ENCODE results near the gene RASSF3. TPM values are rescaled to one million over a fixed set of nuclear protein-coding genes. Genes with fewer than 3 reads are reported as not detected.
A peak's percentile ranks its signal among the peaks of the same experiment; 100 is the strongest.

The RASSF3 gene
- total and polyA plus RNA-seq, 2 donors from 2014 or later: 8.2 to 35.6 TPM

DNA sequence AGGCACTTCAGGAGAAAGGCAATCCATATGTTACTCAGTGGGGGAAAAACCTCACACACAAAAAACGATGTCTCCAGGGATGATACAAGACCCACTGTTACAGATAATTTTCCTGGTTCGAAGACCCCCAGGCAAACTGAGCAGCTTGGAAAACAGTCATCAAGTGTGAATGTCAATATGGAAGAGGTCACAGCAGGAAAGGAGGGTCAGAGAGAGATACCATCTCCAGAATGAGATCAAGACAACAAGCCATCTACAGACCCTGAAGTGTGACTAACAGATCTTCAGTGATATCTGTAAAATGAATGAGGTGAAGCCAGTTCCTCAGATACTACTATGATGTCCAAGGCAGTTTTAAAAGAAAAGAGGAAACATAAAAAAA lies 120.3 kb downstream of the RASSF3 start:
- peaks cover 0 to 4% (median 3%) of the 10 kb centered on the region in 3 donors for H3K4me1 ChIP-seq (ENCODE audit: control insufficient read depth in 2 of 3, insufficient read depth in 2 of 3, low read depth in 1 of 3, low read length in 3 of 3)

GRCh38 chr12:64731683-64732082 lies 121.4 kb downstream of the RASSF3 start:
- Histone ChIP-seq H3K27ac (ENCODE audit: low read depth in 2 of 2, low read length in 2 of 2) (no peak overlapping the region), H3K36me3 (ENCODE audit: control insufficient read depth in 2 of 3, insufficient read depth in 3 of 3, low read length in 3 of 3) (peaks cover 0 to 26% (median 20%) of the 10 kb centered on the region in 3 donors), H3K27me3 (ENCODE audit: control insufficient read depth, insufficient read depth, low read length) (no peaks in the 10 kb centered on the region), H3K9me3 (ENCODE audit: control insufficient read depth in 2 of 3, insufficient read depth in 1 of 3, low read length in 3 of 3) (no peaks in the 10 kb centered on the region), H3K4me3 (ENCODE audit: low read length in 3 of 3) (no peak overlapping the region), H3K4me1 (ENCODE audit: control insufficient read depth in 2 of 3, insufficient read depth in 2 of 3, low read depth in 1 of 3, low read length in 3 of 3) (peaks cover 0 to 4% (median 3%) of the 10 kb centered on the region in 3 donors), H3K9ac (ENCODE audit: low read length in 3 of 3) (no peak overlapping the region)
- FAIRE-seq: no peak
- intact Hi-C loops (cut with DNase I): no loop called here
- TF ChIP-seq, protein P1, sequence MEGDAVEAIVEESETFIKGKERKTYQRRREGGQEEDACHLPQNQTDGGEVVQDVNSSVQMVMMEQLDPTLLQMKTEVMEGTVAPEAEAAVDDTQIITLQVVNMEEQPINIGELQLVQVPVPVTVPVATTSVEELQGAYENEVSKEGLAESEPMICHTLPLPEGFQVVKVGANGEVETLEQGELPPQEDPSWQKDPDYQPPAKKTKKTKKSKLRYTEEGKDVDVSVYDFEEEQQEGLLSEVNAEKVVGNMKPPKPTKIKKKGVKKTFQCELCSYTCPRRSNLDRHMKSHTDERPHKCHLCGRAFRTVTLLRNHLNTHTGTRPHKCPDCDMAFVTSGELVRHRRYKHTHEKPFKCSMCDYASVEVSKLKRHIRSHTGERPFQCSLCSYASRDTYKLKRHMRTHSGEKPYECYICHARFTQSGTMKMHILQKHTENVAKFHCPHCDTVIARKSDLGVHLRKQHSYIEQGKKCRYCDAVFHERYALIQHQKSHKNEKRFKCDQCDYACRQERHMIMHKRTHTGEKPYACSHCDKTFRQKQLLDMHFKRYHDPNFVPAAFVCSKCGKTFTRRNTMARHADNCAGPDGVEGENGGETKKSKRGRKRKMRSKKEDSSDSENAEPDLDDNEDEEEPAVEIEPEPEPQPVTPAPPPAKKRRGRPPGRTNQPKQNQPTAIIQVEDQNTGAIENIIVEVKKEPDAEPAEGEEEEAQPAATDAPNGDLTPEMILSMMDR (IDR thresholded peaks at IDR 0.05; ENCODE audit: borderline replicate concordance, extremely low read depth, insufficient read depth): no peak
- no peak for DNase-seq

More for the DNA sequence above, 120.3 kb downstream of the RASSF3 start:
- Histone ChIP-seq H3K36me3 (ENCODE audit: control insufficient read depth in 2 of 3, insufficient read depth in 3 of 3, low read length in 3 of 3) (peaks cover 0 to 18% (median 9%) of the 10 kb centered on the region in 3 donors), H3K27me3 (ENCODE audit: control insufficient read depth, insufficient read depth, low read length) (no peaks in the 10 kb centered on the region), H3K4me3 (ENCODE audit: low read length in 3 of 3) (no peak overlapping the region), H3K9ac (ENCODE audit: low read length in 3 of 3) (no peak overlapping the region), H3K27ac (ENCODE audit: low read depth in 2 of 2, low read length in 2 of 2) (peak overlapping the region in 1 of 2 donors; percentile 5), H3K9me3 (ENCODE audit: control insufficient read depth in 2 of 3, insufficient read depth in 1 of 3, low read length in 3 of 3) (no peaks in the 10 kb centered on the region)
- TF ChIP-seq, protein P1 (IDR thresholded peaks at IDR 0.05; ENCODE audit: borderline replicate concordance, extremely low read depth, insufficient read depth): no peak
- intact Hi-C loops (cut with DNase I): no loop called here
- FAIRE-seq (no peak), DNase-seq (no peak)

GRCh38 chr12:64733857-64734256 lies 123.6 kb downstream of the RASSF3 start:
- H3K4me1 ChIP-seq (ENCODE audit: control insufficient read depth in 2 of 3, insufficient read depth in 2 of 3, low read depth in 1 of 3, low read length in 3 of 3): peaks cover 0 to 4% (median 3%) of the 10 kb centered on the region in 3 donors
- H3K36me3 ChIP-seq (ENCODE audit: control insufficient read depth in 2 of 3, insufficient read depth in 3 of 3, low read length in 3 of 3): peaks cover 0 to 33% (median 28%) of the 10 kb centered on the region in 3 donors
- intact Hi-C loops (cut with DNase I): no loop called here
- no peak overlapping the region for H3K27ac ChIP-seq (ENCODE audit: low read depth in 2 of 2, low read length in 2 of 2)
- no peak overlapping the region for H3K9ac ChIP-seq (ENCODE audit: low read length in 3 of 3)
- no peak overlapping the region for H3K4me3 ChIP-seq (ENCODE audit: low read length in 3 of 3)
- H3K9me3 ChIP-seq (ENCODE audit: control insufficient read depth in 2 of 3, insufficient read depth in 1 of 3, low read length in 3 of 3): no peaks in the 10 kb centered on the region
- TF ChIP-seq, protein P1 (IDR thresholded peaks at IDR 0.05; ENCODE audit: borderline replicate concordance, extremely low read depth, insufficient read depth): no peak
- H3K27me3 ChIP-seq (ENCODE audit: control insufficient read depth, insufficient read depth, low read length): no peaks in the 10 kb centered on the region
- no peak for FAIRE-seq
- peak in 1 of 5 donors; percentile 54 for DNase-seq

- no peaks in the 10 kb centered on the region for H3K27me3 ChIP-seq (ENCODE audit: control insufficient read depth, insufficient read depth, low read length)
- DNase-seq (no peak), FAIRE-seq (no peak)
- H3K9me3 ChIP-seq (ENCODE audit: control insufficient read depth in 2 of 3, insufficient read depth in 1 of 3, low read length in 3 of 3): no peaks in the 10 kb centered on the region
- no peak overlapping the region for H3K9ac ChIP-seq (ENCODE audit: low read length in 3 of 3)
- peaks cover 0 to 3% (median 2%) of the 10 kb centered on the region in 3 donors for H3K4me1 ChIP-seq (ENCODE audit: control insufficient read depth in 2 of 3, insufficient read depth in 2 of 3, low read depth in 1 of 3, low read length in 3 of 3)
- intact Hi-C loops (cut with DNase I): no loop called here
- H3K27ac ChIP-seq (ENCODE audit: low read depth in 2 of 2, low read length in 2 of 2): no peak overlapping the region
- no peak overlapping the region for H3K4me3 ChIP-seq (ENCODE audit: low read length in 3 of 3)
- TF ChIP-seq, protein P1 (IDR thresholded peaks at IDR 0.05; ENCODE audit: borderline replicate concordance, extremely low read depth, insufficient read depth): no peak
- H3K36me3 ChIP-seq (ENCODE audit: control insufficient read depth in 2 of 3, insufficient read depth in 3 of 3, low read length in 3 of 3): peaks cover 3 to 45% (median 34%) of the 10 kb centered on the region in 3 donors
Observed at GRCh38 chr12:64735442-64735841, 125.1 kb downstream of the RASSF3 start.
